ENCODE data around the gene IL36B.

- TF ChIP-seq CTCF (conservative IDR thresholded peaks at IDR 0.05 in 1 of 2, IDR thresholded peaks at IDR 0.05 in 1 of 2; ENCODE audit: extremely low read depth in 1 of 2, insufficient read depth in 1 of 2, low read depth in 1 of 2, low read length in 2 of 2) (no peak), EZH2 (IDR thresholded peaks at IDR 0.05; ENCODE audit: borderline replicate concordance, low read length) (no peak)
Observed at GRCh38 chr2:112985090-112985489, 67.6 kb downstream of the IL36B start.
